GM19043 (cell line): ENCODE measurements around the gene USP13.

Source experiments
- ATAC-seq: cut with Tn5 transposase; IDR thresholded peaks from one replicate; pipeline ENCODE4 v1.9.1; 2021; ENCODE audit warnings: low read depth; ENCODE audit not compliant: unreplicated experiment

Gene USP13

DNA sequence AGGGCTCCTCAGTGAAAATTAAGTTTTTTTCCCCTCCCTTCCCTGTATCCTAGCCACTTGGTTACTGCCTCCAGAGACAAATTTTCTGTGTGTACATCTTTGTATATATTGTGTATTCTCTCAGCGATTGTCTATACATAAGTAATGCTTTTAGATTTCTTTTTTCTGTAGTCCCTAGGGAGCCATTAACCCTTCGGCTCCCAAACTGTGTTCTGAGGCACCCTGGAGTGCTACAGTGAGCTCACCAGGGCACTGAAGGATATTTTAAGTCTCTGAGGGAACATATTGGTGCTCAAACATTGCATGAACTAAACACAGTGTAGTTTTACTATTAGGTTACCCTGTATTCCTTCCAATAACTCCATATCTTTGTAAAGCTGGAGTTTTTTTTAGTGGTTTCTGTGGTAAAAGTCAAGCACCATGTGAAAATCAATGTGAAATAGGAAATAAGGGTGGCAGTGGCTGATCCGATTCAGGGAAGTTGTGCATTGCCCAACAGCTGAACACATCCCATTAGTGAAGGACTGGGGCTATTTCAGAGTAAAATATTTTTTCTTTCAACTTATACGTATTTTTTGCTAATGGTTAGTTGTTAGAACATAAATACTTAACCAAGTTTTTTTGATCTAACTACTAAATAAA lies 43.0 kb downstream of the USP13 start:
- no peak for ATAC-seq

DNA sequence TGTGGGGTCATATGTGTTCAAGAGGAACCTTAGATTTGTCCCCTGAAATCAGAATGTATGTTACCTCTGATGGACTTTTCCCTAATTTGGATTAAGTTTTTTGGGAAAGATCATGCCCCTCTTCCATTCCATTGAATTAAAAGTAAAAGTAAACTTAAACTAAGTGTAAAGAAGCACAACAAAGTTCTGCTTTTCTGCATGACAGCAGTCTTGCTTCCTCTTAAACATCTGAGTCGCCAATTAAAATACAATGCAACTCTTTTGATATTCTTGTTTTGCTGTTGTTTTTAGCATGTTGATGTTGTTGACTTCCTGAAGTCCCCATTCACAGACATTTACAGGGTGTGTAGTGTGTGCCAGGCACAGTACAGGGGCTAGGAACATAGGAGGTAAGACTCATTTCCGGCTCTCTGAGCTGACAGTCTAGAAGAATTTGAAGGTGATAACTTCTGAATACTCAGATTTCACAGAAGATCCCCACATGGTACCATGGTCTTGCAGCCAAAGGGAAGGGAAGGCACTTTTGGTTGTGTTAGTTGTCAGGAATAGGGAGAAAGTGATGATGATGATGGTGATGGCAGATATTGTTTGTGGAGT lies 45.0 kb downstream of the USP13 start:
- ATAC-seq, result no peak

DNA sequence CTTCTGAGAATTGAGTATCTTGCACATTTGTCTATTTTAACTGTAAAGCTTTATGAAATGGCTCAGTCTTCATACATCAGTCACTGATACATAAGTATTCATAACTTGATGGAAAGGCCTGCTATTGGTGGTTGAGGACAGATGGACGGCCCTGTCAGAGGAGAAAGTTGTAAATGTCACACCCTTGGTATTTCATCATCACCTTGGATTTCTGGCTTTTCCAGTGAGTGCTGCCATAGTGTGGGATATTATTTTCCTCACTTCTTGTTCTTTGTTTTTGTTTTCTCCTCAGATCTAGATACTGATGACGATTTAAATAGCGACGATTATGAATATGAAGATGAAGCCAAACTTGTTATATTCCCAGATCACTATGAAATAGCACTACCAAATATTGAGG lies 47.9 kb downstream of the USP13 start:
- ATAC-seq, result no peak

DNA sequence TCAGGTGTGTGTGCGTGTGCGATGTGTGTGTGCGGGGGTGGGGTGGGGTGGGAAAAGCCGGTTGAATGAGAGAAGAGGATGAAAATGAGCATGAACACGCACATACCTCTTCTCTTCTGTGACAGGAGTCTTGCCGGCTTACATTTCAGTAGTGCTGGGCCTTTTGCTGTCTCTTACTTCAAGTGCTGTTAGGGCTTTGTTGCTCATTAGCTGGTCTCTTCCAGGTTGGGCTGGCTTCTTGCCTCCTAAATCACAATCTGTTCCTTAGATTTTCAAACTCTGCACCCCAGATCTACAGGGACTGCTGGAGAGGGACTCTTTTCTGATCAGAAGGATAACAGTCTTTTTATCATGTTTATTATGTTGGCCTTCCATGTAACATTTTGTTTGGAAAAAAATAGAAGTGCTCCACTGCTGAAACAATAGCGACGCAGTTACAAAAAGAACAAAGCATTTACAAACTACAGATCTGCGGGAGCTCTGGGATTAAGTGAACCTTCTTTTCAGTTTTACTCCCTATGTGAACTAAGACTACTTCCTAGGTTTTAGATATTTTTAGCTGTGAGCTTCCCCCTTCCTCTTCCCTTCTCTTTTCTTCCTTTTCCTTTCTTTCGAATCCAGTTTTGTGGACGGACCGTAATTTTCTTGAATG lies 48.5 kb downstream of the USP13 start:
- no peak for ATAC-seq

DNA sequence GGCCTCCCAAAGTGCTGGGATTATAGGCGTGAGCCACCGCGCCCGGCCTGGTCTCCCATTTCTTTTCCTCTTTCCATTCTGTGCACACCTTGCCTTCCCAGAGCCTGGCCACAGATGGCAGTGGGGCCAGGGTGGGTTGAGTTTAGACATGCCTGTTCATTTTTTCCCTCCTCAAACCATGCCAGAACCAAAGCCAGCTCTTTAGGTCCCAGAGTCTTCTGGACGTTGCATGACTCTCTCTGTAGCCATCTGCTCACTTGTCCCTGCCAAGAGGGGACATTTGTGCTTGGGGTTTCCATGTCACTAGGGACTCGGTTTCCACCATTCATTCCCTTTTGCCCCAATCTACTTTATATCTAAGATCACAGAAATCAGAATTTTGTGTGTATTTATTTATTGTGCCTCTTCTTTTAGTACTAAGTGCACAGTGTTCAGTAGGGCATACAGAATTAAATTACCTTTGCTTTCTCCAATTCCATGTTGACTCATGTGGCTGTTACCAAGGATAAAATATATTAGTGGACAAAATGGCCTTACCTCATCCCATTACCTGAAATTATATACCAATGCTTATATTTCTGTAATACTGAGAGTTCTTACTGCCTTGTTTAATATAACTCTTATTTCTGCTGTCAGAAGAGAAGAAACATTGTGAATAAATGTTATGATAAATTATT lies 49.6 kb downstream of the USP13 start:
- ATAC-seq, result no peak

DNA sequence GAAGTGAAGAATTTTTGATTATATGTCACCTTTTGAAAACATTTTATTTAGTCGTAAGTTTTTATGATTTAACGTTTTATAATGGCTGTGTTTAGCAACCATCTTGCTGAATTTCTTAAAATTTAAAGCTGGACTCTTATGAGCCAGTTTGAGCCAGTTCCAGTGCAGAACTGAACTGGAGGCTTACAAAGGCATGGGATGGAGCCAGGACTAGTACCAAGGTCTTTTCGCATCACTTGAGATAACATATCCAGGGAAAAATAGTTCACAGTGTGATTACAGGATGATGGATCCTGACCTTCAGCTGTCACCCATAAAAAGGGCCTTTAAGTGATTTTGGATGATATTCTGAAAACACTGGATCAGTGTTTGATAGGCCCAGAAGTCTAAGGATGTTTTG lies 51.0 kb downstream of the USP13 start:
- ATAC-seq, result no peak

DNA sequence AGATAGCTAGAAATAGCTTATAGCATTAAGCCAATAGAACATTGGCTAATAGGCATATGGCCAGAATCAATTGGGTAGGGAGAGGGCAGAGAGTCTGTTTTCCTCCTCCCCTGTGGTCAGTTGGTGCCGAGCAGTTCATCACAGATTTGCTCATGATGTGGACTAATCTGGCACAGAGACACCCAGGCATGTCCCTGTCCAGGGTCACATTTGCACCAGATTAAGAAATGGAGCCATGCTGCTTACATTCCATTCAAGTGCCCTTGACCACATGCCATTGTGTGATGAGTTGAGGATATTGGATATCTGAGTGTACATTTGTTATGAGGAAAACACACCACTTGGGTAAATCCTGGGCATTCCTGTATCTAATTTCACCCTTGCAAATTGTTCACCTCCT lies 53.4 kb downstream of the USP13 start:
- ATAC-seq, result no peak

DNA sequence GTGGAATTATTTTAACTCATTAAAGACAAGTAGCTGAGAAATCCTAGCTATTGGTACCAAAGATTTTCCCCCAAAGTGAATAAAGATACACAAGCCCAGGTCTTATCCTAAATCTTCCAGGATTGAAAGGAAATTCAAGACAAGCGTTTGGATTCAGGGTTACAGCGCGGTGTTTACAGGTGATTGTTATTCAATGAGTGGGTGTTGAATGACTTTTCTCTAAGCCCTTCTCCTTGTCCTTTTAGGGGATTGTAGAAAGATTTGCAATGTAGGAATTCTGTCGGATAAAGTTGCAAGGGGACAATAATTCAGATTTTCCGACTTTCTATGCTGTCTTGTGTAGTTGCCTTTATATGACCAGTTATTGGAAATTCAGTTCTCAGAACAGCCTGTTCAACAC lies 57.2 kb downstream of the USP13 start:
- no peak for ATAC-seq

DNA sequence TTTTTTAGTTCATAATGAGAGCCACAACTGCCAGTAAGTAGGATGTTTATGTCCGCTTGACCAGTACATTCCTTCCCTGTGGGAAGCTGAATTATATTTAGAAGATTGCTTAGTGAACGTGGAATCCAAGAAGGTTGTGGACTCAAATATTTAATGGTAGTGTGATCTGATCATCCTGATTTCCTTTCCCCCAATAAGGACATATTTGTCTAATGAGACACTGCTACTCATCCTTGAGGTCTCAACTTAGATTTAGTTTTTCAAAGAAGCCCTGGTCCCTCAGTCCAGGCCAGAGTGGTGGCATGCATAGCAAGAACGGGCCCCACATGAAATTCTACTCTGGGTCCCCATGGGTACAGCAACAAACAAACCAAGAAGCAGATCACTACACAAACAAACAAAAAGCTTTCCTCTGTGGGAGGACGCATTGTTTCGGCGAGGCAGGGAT lies 60.8 kb downstream of the USP13 start:
- no peak for ATAC-seq

DNA sequence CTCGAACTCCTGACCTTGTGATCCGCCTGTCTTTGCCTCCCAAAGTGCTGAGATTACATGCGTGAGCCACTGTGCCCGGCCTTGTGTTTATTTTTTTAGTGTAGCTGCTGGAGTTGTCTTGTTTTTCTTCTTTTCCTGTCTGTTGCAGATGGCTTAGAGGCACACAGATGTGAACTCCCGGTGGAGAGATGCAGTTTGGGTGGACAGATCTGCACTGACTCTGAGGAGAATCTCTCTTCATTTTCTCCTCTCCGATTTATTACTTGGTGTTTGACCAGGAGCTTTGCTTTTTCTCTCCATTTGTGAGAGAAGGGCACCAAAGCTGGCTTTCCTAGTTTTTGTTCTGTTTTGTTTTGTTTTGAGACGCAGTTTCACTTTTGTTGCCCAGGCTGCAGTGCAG lies 62.7 kb downstream of the USP13 start:
- ATAC-seq, result no peak

DNA sequence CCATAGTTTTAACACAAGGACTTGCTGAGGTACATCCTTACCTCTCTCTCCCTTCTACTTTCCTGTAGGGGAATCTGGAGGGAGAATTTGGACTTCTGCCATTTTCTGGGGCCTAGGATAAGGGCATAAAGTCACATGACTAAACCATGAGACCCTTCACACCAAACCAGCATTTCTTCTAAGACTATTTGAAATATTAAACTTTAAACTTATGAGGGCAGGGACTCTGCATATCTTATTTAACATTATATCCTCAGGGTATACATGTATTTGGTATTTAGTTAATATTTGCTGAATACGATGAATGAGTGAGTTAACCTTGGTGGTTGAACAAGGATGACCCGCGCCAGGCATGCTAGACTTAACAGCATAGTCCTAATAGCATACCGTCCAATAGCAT lies 63.4 kb downstream of the USP13 start:
- no peak for ATAC-seq

DNA sequence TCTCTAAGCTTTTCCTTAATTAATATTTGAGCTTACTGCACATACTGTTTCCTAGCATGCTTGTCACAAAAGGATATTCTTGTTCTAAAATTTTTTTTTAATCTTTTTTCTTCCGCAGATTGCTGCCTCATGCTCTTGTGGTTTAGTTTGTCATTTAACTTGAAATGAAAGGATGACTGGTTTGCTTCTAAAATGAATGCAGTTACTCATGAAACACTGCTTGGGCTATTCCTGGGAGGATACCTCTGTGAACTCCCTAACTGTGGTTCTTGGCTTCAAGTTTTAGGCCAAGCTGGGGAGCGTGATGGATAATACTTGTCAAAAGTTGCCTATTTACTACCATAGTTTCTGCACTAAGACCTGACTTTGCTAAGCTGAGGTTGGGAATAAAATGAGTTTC lies 64.0 kb downstream of the USP13 start:
- ATAC-seq, result no peak

DNA sequence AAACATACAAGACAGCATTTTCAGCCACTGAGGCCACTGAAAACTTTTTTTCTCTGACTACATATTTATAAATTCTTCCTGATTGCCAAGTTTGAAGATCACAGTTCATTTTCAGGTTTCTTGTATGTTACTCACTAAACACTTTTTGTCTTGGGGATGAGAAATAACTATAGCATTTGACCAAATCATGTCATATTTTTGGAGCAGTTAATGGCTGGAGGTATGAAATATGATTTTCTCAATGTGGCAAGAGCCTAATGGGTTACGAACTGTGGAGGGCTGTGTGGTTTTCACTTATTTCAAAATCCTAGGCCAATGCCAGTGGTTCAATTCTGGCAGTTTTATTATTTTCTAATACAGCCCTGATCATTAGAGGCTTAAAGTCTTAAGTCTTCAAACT lies 64.4 kb downstream of the USP13 start:
- ATAC-seq, result no peak

DNA sequence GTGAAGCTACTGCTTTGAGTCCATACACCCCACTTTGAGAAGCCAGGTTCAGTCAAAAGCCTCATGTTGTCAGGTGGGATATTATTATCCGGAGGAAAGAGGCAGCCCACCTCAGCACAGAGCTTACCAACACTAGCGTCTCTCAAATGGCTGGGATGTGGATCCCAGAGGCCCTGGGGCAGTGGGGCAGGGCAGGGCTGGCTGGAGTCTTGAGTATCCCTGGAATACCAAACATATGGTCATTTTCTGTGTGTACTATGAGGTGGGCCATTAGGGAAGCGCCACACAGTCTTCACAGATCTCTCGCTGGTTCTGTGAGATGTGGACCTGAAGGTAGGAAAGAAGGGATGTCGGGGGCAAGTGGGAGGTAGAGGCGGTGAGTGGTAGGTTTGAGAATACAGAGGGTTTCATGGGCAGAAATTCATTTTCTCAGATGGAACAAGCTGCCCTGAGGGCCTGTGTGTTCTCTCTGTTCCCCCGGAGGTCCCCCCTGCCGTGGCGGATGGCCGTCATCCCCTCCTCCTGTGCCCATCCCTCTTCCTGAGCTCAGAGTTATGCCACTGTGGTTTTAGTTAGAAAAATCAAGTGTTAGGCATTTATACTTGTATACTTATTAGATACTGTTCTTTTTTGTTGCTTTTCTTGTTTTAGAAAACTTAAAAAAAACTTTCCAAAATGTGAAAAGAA lies 66.4 kb downstream of the USP13 start:
- no peak for ATAC-seq

DNA sequence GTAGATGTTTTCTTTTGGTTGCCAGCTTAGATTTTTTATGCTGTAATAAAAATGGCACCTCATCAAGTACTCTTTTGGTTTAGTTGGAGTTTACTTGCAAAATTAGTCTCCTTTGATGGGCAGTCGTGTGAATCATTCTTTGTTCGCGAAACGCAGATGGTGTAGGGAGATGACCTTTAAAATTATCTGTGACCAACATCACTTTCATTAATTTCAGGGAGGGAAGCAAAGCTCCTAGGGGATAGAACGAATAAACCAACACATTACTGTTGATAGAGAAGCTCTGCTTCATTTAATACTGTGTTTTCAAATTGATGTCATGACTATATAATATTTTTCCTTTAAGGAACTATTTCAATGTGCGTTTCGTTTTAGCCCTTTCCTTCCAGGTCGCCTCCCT lies 67.4 kb downstream of the USP13 start:
- no peak for ATAC-seq

DNA sequence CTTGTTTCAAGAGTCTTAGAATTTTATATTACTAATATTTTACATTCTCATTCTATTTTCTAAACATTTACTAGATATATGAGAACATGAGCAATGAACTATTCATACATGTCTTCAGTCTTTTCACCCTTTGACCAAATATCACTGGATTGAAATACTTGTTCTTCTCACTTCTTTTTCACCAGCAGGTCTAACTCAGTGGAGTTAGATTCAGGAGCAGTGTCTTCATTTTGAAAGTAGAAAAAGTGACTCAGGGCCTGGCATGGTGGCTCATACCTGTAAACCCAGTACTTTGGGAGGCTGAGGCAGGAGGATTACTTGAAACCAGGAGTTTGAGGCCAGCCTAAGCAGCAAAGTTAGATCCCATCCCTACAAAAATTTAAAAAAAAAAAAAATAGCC lies 70.8 kb downstream of the USP13 start:
- no peak for ATAC-seq

DNA sequence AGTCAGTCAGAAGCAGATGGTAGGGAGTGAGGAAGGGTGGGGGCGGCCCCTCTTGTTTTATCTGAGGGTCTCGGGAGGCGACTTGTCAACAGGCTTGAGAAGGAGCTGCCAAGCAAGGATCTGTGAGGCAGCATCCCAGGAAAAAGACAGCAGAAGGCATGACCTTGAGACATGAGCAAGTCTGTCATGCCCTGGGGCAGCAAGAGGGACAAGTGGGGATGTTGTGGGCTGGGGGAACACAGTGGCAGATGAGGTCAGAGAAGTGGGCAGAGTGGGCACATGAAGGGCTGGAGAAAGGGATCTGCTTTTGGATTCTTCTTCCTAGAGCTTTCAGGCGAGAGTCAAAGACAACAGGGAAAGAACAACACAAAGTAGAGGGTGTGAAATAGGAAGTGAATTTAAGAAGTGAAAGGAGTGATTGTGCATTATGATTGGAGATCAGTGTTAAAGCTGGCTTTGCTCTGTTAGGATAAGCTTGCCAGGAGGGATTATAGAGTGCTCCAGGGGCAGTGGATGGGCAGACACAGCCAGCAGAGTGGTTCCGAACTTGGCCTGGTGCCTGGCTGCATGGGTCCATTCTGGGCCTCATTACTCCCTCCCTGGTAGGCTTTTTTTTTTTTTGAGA lies 73.3 kb downstream of the USP13 start:
- no peak for ATAC-seq

DNA sequence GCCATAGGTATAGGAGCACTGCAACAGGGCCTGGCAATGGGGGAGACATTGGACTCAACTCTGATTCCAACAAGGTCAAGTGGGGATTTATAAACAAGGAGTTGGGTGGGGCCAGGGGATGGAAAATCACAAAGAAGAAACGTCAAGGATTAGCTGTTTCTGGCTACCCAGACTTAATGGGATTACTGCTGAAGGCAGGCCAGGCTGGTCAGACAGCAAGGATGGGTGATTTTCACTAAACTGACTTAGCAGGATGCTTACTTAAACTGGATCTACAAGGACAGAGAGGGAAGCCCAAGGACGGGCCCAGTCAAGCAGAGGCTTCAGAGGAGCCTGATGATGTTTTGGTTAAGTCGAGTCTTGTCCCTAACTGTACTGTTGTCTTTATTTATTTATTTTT lies 76.2 kb downstream of the USP13 start:
- no peak for ATAC-seq

DNA sequence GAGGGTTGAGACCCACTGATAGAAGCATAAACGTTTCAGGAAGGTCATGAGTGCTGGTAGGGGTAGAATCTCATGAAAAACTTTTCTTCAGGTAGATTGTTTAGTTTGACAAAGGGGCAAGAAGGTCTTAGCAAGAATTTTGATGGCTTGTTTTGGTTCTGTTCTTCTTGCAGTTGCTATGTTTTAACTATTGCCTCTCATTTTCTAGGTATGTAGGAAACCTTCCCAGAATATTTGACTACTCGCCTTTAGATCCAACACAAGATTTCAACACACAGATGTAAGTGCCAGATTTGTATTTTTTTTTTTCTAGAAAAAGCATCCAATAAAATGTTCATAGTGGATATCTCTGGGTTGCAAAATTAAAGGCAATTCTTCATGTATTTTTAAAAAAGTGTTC lies 77.1 kb downstream of the USP13 start:
- ATAC-seq, result no peak

DNA sequence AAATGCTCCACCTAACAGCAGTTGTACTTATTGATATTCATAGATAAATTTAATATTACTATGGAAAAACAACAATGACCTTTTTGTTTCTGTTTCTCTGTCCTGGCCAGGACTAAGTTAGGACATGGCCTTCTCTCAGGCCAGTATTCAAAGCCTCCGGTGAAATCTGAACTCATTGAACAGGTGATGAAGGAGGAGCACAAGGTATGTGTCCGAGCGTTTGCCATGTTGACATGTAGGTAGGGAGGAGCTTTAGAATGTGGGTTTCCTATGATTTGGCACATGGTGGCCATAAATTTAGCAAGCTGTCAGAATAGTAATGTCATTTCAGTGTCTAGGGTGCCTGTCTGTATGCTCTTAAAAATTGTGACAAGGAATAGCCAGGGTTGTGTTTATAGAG lies 77.7 kb downstream of the USP13 start:
- no peak for ATAC-seq

DNA sequence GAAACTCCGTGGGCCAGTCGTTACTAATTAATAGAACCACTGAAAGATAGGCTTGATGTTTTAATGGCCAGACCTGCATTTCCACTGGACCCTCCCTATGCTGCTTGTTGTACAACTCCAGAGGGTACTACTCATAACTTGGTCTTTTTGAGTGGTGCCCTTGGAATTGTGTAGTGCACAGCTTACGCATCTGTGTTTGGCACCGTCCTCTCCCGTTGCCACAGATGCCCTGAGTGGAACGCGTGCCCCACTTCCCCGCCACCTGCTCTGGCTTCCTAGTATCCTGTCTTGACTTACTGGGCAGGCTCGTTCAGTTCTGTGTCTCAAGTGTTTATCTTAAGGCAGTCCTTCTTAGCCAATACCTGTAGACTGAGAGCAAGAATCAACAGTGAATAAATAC lies 78.7 kb downstream of the USP13 start:
- no peak for ATAC-seq
